NCI-H2081 treated with DMSO at 0.1 percent for 48 hours (cell line): ENCODE measurements around the gene ZNF787.

Source experiments
- DNase-seq: peaks from one replicate; lab custom pipeline; 2025; lab: John Stamatoyannopoulos, UW

Gene ZNF787

GRCh38 chr19:56120371-56121179 is 520 bp downstream of the ZNF787 start:
- no peak for DNase-seq

GRCh38 chr19:56120002-56120370 is 1.1 kb downstream of the ZNF787 start:
- DNase-seq = no peak

GRCh38 chr19:56119582-56119978 is 1.5 kb downstream of the ZNF787 start:
- no peak for DNase-seq

- DNase-seq = no peak
Observed at GRCh38 chr19:56118666-56119581, 2.2 kb downstream of the ZNF787 start.

DNA sequence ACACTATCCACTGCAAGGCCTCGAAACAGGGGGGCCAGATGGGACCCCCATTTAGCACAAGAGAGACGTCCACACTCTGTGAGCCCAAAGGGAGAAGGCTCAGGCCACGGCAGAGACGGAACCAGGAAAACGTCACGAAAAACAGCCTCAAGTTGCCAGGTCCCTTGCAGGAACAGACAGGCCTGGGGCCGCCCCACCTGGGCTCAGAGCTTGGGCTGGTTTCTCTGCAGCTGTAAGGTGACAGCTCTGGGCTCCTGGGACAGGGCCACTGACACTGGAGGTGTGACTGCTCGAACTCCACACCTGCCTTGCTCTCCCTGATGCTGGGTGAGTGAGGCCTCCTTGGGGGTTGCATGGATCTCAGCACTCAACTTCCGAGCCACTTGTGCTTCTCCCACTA is 3.2 kb downstream of the ZNF787 start:
- DNase-seq = no peak

DNA sequence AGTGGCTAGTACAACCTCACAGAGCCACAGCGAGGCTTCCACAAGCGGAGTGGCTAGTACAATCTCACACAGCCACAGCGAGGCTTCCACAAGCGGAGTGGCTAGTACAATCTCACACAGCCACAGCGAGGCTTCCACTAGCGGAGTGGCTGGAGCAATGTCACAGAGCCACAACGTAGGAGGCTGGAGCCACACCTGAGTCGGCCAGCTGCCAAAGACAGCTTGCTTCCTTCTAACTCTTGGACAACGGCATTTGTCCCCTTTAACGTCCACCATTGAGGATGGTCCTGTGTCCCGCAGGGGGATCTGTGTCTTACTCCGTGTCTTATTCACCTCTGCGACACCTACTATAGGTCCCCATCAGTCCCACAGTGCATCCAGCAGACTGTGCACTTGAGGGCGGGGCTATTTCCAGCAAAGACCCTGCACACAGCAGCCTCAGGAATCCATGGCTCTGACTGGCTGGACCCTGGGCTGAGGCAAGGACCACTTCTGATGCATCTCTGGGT is 3.7 kb downstream of the ZNF787 start:
- DNase-seq = no peak

DNA sequence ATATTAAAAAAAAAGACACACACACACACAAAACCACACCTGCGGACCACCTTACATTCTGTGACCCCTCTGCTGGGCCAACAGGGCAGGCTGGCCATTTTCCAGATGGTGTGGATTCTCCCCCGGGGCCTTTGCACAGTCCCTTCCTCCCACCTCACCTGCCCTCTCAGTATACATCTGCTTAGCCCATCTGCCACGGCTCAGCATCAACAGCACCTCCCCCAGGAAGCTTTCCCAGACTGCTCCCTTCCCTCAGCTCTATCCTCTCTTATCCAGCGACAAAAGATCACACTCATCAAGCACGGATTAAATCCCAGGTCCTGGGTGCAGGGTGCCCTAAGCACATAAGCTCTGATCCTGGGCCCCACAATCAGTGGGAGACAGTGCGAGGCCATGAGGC is 4.5 kb downstream of the ZNF787 start:
- no peak for DNase-seq

GRCh38 chr19:56115490-56115889 is 5.6 kb downstream of the ZNF787 start:
- no peak for DNase-seq

GRCh38 chr19:56114778-56115110 is 6.4 kb downstream of the ZNF787 start:
- DNase-seq = no peak

GRCh38 chr19:56114051-56114777 is 6.9 kb downstream of the ZNF787 start:
- no peak for DNase-seq

DNA sequence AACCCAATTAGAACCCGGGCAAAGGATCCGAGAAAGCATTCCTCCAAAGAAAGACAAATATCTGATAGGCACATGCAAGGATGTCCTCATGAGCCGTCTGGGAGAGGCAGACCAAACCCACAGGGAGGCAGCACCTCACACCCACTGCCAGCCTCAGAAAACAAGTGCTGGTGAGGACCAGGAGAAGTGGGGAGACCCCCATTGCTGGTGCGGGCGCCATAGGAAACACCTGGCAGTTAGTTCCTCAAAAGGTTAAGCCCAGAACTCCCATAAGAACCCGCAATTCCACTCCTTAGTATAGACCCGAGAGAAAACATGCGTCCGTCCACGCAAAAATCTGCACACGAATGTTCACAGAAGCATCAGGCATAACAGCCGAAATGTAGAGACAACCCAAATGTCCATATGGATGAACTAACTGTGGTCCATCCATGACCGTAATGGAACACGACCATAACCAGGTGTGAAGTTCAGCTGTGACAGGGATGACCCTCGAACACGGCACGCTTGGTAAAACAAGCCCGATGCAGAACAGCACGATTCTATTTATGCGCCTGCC is 7.9 kb downstream of the ZNF787 start:
- DNase-seq = no peak

GRCh38 chr19:56112313-56112709 is 8.8 kb downstream of the ZNF787 start:
- DNase-seq = no peak

GRCh38 chr19:56111601-56112312 is 9.3 kb downstream of the ZNF787 start:
- DNase-seq = no peak

GRCh38 chr19:56110515-56111448 is 10.3 kb downstream of the ZNF787 start:
- no peak for DNase-seq

DNA sequence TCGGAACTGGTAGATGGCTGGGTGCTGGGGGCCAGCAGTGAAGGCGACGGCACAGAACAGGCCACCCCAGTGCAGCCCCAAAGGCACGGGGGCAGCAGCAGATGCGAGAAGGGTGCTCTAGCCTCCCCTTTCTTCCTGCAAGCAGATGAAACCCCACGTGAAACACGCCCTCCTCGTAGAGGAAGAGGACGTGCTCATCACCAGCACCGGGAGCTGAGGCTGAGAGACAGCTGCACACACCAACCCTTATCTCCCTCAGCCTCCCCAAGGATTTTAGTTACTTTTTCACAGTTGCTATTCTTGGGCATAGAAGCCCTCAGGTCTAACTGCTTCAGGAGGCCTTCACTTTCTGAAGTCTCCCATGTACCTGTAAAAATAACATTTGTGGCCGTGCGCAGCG is 11.9 kb downstream of the ZNF787 start:
- DNase-seq = no peak

DNA sequence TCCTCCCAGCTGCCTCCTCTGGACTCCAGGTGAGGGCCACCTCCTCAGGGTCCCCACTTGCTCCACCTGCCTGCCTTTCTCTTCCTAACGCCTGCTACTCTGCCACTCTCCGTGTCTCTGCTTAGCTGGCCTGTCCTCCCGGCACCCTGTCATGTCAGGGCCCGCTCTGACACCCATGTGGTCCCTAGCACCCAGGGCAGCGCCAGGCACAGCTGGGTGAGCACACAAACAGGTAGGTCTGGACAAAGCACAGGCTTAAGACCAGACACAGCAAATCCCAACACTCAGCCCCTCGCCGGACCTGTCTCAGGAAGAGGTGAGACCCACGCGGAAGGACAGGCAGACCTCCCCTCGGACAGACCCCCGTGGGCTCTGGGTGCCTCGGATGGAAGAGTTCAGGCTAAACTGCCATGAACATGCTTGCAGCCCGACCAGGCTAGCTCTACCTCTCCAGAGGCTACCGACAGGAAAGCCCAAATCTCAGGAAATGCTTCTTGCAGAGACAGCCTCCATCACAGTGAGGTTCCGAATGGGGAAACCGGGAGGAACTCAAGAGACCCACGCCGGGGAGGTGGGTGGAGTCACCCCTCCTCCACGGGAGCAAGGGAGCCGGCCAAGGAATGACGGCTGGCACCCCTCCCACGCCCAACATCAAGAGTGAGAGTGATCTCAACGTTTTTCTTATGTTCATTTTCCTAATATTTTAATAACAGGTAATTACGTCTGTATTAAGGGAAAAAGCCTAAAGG is 12.5 kb downstream of the ZNF787 start:
- no peak for DNase-seq

GRCh38 chr19:56107626-56108351 is 13.3 kb downstream of the ZNF787 start:
- no peak for DNase-seq

DNA sequence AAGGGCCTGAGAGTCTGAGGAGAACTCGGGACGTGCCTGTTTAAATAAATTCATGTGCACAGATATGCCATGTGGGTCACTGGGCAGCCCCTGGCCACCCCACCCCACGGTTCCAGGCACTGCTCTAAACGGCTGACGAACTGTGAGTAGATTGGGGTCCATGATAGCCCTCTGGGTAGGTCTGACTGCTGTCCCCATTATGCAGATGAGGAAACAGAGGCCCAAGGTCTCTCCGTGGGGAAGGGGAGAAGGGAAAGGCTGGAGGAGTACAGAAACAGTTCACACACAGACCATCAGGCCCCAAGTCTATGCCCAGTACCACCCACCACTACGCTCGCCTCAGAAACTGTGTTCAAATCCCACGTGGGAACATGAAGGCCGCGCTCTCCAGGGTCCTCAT is 14.1 kb downstream of the ZNF787 start:
- no peak for DNase-seq

DNA sequence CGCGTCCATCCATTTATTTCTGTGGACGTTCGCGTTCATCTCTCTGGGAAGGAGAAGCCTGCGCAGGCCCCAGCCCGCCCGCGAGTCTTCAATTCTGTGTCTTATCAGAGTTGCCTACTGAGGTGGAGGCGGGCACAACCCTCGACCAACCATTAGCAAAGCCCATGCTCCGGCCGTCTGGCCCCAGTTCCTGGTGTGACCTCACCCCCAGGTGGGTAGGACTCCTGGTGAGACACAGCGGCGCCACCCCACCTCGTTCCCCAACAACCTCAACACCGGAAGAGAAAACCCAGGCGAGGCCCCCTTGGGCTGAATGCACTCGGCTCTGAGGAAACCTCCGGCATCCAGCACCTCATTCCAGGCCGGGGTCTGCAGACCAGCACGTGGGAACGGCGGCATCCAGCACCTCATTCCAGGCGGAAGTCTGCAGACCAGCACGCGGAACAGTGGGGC is 14.7 kb downstream of the ZNF787 start:
- no peak for DNase-seq
